ENCODE measurements around the gene GNL2.
"Not testable (repeated sequence)": the region's sequence is repeated elsewhere in the genome, so short reads cannot be mapped to it uniquely, and the experiment has no call there.

Gene GNL2

DNA sequence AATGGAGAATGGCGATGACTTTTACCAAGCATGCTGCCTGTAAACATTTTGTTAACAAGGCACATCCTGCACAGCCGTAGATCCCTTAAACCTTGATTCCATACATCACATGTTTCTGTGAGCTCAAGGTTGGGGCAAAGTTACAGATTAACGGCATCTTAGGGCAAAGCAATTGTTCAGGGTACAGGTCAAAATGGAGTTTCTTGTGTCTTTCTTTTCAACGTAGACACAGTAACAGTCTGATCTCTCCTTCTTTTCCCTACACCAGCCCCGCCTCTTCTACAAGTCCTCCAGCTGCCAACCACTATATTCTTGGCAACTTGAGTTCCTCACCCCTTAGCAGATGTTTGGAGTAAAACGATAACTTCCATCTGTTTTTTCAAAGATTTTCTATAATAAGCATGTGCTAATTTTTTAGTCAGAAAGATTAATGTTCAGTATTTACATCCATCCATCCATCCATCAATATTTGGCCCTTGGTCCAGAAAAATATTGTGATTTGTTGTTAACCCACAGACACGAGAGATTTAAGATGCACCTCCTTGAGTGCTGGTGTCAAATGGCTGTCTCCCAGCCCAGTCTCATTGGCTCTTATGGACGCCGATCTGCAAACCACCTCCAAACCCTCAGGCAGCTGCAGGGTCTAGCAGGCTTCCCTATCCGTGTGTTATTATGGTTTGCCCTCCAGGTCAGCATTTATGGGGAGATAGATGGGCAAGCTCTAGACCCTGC, 35.2 kb downstream of the GNL2 start:
- no peak for DNase-seq (ENCODE audit: low read depth in 2 of 3, low spot score in 1 of 3)

DNA sequence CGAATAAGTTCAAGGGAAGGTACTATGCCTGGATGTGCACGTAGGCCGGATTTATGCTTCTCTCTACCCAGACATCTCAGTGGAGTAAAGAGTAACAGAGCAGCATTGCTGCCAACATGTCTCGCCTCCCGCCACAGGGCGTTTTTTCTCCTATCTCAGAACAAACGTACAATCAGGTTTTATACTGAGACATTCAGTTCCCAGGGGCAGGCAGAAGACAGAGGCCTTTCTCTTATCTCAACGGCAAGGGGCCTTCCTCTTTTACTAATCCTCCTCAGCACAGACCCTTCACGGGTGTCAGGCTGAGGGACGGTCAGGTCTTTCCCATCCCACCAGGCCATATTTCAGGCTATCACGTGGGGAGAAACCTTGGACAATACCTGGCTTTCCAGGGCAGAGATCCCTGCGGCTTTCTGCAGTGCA, 35.8 kb downstream of the GNL2 start:
- not testable (repeated sequence) for DNase-seq (ENCODE audit: low read depth in 2 of 3, low spot score in 1 of 3)

DNA sequence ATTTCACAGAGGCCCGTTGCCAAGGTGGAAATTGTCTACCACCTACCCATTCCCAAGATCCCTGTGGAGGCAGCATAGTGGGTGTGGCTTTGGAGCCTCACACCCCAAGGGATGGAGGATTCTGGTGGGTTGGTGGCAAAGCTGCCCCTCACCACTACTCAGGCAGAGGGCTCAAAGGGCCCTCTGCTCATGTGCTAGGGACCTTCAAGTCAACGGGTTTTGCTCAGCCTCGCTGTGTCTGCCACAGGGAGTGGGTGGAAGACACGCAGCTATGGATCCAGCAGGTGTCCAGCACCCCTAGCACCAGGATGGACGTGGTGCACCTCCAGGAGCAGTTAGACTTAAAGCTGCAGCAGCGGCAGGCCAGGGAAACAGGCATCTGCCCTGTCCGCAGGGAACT, 36.7 kb downstream of the GNL2 start:
- no peak for DNase-seq (ENCODE audit: low read depth in 2 of 3, low spot score in 1 of 3)

DNA sequence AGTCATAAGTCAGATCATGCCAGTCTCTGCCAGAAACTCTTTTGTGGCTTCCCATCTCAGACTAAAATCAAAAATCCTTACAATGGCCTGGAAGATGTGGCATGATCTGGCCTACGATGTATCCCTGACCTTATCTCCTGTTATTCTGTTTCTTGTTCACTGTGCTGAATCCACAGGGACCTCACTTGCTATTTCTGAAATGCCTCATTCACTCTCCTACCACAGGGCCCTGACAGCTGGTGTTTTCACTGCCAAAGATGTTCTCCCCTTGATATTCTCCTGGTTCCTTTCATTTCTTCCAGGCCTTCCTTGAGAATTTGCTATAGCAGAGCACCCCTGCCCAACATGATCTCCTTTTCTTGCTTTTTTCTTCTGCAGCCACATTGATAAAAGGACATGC, 37.3 kb downstream of the GNL2 start:
- DNase-seq (ENCODE audit: low read depth in 2 of 3, low spot score in 1 of 3), result no peak

DNA sequence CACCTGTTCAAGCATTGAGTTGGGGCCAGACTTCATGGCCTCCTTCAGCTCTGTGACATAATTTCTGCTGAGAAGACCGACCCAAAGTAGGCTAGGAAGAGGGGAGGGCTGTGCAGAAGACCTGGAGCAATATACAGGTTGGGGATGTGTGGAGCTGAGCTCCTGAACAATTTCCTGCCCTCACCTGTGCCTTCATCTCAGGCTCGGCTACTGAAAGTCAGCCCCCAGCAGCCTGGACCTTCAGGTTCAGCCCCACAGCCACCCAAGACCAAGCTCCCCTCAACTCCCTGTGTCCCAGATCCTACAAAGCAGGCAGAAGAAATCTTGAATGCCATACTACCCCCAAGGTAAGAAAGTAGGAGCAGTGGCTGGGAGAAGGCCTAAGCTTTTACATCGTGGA, 38.3 kb downstream of the GNL2 start:
- DNase-seq (ENCODE audit: low read depth in 2 of 3, low spot score in 1 of 3), result no peak

DNA sequence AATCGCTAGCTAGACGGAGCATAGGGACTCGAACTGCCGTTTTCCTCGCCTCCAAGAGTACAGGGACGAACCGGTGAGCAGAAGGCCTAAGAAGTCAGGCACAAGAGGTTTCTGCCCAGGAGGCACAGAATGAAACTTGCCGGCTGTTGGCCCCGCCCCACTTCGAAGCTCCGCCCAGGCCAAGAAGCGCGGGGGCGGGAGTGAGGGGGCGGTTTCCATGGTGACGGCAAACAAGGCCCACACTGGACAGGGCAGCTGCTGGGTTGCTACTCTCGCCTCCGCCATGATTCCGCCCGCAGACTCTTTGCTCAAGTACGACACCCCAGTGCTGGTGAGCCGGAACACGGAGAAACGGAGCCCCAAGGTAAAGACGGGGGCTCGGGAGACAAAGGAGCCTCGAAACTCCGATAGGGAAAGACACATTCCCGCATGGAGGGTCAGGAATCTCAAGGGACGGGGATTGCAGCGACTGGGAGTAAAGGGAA, 39.0 kb downstream of the GNL2 start, which contains the start of gene DNALI1:
DNALI1 (plus strand) TSS at position 229 of the 485 bp plus-strand sequence; CDS start at position 284, 55 bp downstream.
- no peak for DNase-seq (ENCODE audit: low read depth in 2 of 3, low spot score in 1 of 3)

- DNase-seq (ENCODE audit: low read depth in 2 of 3, low spot score in 1 of 3), result peak; percentile 81 to 88 (median 83)
Observed at GRCh38 chr1:37553927-37554808, 41.6 kb downstream of the GNL2 start, which contains the start of gene SNIP1. Gene SNIP1 (minus strand): TSS chr1:37554293. CDS start chr1:37554229, 64 bp downstream.

DNA sequence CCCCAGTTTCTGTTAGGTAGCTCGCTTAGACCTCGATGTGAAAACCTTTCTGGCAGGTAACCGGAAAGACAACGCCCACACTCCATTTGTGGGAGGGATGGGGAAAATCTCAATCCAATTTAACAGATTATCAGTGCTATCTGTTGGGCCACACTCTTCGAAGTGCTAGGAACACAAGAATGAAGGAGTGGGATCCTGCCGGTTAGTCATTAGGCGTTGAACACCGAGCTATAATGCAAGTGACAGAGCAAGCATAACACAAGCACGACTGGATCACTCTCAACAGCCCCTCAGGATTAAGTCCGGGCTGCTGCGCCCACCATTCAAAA, 42.2 kb downstream of the GNL2 start:
- DNase-seq (ENCODE audit: low read depth in 2 of 3, low spot score in 1 of 3), result no peak

DNA sequence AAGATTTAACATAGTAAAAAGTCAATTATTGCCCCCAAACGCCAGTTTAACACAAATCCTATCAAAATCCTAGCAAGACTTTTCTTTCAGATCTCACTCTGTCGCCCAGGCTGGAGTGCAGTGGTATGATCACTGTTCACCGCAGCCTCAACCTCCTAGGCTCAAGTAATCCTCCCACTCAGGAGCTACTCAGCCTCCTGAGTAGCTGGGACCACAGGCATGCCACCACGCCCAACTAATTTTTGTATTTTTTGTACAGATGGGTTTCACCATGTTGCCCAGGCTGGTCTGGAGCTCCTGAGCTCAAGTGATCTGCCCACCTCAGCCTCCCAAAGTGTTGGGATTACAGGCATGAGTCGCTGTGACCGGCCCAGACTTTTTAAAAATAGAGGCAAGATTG, 46.4 kb downstream of the GNL2 start:
- no peak for DNase-seq (ENCODE audit: low read depth in 2 of 3, low spot score in 1 of 3)

GRCh38 chr1:37545019-37545418, 50.7 kb downstream of the GNL2 start:
- DNase-seq (ENCODE audit: low read depth in 2 of 3, low spot score in 1 of 3), result no peak

GRCh38 chr1:37544530-37544929, 51.2 kb downstream of the GNL2 start:
- no peak for DNase-seq (ENCODE audit: low read depth in 2 of 3, low spot score in 1 of 3)

GRCh38 chr1:37540036-37540785, 55.5 kb downstream of the GNL2 start:
- no peak for DNase-seq (ENCODE audit: low read depth in 2 of 3, low spot score in 1 of 3)

GRCh38 chr1:37539154-37539553, 56.6 kb downstream of the GNL2 start:
- not testable (repeated sequence) for DNase-seq (ENCODE audit: low read depth in 2 of 3, low spot score in 1 of 3)

- DNase-seq (ENCODE audit: low read depth in 2 of 3, low spot score in 1 of 3), result no peak
Observed at GRCh38 chr1:37537378-37537777, 58.4 kb downstream of the GNL2 start.

DNA sequence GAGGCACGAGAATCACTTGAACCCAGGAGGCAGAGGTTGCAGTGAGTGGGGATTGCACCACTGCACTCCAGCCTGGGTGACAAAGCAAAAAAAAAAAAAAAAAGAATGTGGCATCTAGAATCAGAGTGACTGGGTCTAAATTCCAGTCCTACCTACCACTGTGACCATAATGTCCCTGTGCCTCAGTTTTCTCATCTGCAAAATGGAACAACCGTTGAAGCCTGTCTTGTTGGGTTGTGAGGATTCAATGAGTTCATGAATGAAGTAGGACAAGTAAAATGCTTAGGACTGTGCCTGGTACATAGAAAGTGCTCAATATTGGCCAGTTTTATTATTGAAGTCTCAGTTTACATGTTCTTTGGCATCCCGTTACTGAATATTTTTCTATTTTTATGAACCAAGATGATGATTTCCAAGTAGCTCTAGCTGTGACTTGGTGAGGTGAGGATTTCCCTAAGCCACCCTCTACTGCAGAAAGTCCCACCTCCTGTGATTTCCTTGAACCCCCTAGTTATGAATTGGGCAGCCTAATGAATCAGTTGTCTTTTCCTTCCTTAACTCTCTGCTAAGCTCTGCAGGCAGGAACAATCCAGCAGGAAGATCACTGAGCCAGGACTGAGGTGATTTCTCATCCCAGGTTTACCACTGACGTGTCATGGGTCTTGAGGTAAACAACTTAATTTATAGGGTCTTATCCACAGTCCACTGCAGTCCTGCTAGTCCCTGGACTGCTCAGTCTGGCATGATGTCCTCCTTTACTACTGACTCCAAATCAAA, 62.2 kb downstream of the GNL2 start:
- DNase-seq (ENCODE audit: low read depth in 2 of 3, low spot score in 1 of 3), result no peak

GRCh38 chr1:37532418-37533156, 63.1 kb downstream of the GNL2 start:
- DNase-seq (ENCODE audit: low read depth in 2 of 3, low spot score in 1 of 3), result not testable (repeated sequence)

DNA sequence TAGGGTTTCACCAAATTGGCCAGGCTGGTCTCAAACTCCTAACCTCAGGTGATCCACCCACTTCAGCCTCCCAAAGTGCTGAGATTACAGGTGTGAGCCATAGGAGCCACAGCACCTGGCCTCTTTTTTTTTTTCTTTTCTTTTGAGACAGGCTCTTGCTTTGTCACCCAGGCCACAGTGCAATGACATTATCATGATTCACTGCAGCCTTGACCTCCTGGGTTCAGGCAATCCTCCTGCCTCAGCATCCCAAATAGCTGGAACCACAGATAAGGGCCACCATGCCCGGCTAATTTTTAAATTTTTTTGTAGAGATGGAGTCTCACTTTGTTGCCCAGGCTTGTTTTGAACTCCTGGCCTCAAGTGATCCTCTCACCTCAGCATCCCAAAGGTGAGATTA, 65.8 kb downstream of the GNL2 start:
- DNase-seq (ENCODE audit: low read depth in 2 of 3, low spot score in 1 of 3), result not testable (repeated sequence)

DNA sequence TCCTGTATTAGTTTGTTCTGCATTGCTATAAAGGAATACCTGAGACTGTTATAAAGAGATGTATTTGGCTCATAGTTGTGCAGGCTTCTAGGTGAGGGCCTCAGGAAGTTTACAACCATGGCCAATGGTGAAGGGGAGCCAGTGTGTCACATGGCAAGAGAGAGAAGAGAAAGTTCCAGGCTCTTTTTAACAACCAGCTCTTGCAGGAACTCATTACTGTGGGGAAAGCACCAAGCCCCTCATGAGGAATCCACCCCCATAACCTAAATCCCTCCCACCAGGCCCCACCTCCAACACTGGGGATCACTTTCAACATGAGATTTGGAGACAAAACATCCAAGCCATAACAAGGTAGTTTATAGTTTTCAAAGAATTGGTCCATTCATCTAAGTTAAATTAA, 76.1 kb downstream of the GNL2 start:
- DNase-seq (ENCODE audit: low read depth in 2 of 3, low spot score in 1 of 3), result no peak

- DNase-seq (ENCODE audit: low read depth in 2 of 3, low spot score in 1 of 3), result peak; percentile 7 to 36 (median 34)
Observed at GRCh38 chr1:37518929-37519328, 76.8 kb downstream of the GNL2 start.

DNA sequence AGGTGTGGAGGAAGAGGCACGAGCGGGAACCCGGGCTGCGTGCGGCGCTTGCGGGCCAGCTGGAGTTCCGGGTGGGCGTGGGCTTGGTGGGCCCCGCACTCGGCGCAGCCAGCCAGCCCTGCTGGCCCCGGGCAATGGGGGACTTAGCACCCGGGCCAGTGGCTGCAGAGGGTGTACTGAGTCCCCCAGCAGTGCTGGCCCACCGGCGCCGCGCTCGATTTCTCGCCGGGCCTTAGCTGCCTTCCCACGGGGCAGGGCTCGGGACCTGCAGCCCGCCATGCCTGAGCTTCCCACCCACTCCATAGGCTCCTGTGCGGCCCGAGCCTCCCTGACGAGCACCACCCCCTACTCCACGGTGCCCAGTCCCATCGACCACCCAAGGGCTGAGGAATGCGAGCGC, 77.5 kb downstream of the GNL2 start:
- DNase-seq (ENCODE audit: low read depth in 2 of 3, low spot score in 1 of 3), result not testable (repeated sequence)

All from stimulated activated CD4-positive, alpha-beta T cell treated with anti-CD3 and anti-CD28 coated beads, Interleukin-12 subunit alpha, Interleukin-12 subunit beta, amount 100 ng/mL, for 48 hours (primary cell).